IMR-90 (cell line): ENCODE measurements around the gene MORC2. TPM values are rescaled to one million over a fixed set of nuclear protein-coding genes. Genes with fewer than 3 reads are reported as not detected.

Experiments used
- ATAC-seq: fragments of 200-7000 bp; cut with Tn5 transposase; 2 replicates; pipeline ENCODE4 v1.9.1; 2020; ENCODE audit warnings: low read depth, mild to moderate bottlenecking, moderate library complexity
- BruUV-seq: library from RNA; stranded (reverse); fragments of 400-500 nt; replicated peaks from 2 replicates; lab custom pipeline; 2021; lab: Mats Ljungman, UMichigan
- CTCF ChIA-PET: fragments of 300-600 bp; formaldehyde crosslinking; extraction: SDS; loops from one replicate; lab custom pipeline; 2021; ENCODE audit warnings: antibody characterized with exemption; lab: Yijun Ruan, JAX
- POLR2A ChIA-PET: fragments of 300-600 bp; sonication (Branson Sonifier 250); formaldehyde crosslinking; loops from one replicate; lab custom pipeline; 2022; ENCODE audit warnings: antibody characterized with exemption; ENCODE audit not compliant: unreplicated experiment; lab: Charles Lee
- DNase-seq: peaks from one replicate; pipeline ENCODE4 v3.0.0; 2013
- H2AFZ ChIP-seq: replicated peaks from 2 replicates; pipeline ENCODE3; 2013; ENCODE audit warnings: low read length, mild to moderate bottlenecking; ENCODE audit not compliant: poor library complexity
- H2AK5ac ChIP-seq: 2 replicates; pipeline ENCODE4 v1.6.1; 2013; ENCODE audit warnings: low read depth, low read length, inconsistent platforms
- H2AK9ac ChIP-seq: replicated peaks from 2 replicates; pipeline ENCODE3; 2013; ENCODE audit warnings: mild to moderate bottlenecking, low read depth, low read length, moderate library complexity; ENCODE audit not compliant: poor library complexity
- H2BK120ac ChIP-seq: 2 replicates; pipeline ENCODE4 v1.6.1; 2013; ENCODE audit warnings: low read depth, low read length, inconsistent platforms
- H2BK15ac ChIP-seq: 3 replicates; pipeline ENCODE4 v1.6.1; 2013; ENCODE audit warnings: low read depth, low read length, inconsistent platforms
- H2BK20ac ChIP-seq: 2 replicates; pipeline ENCODE4 v1.6.1; 2013; ENCODE audit warnings: low read depth, mild to moderate bottlenecking, inconsistent platforms, low read length, moderate library complexity
- H2BK5ac ChIP-seq: 2 replicates; pipeline ENCODE4 v1.6.1; 2013; ENCODE audit warnings: mild to moderate bottlenecking, low read depth, low read length, inconsistent platforms; ENCODE audit not compliant: poor library complexity, severe bottlenecking
- H3K14ac ChIP-seq: replicated peaks from 2 replicates; pipeline ENCODE4 v1.6.1; 2013; ENCODE audit warnings: low read depth, low read length, inconsistent platforms
- H3K18ac ChIP-seq: 2 replicates; pipeline ENCODE4 v1.6.1; 2013; ENCODE audit warnings: low read depth, low read length, control low read depth
- H3K23ac ChIP-seq: 2 replicates; pipeline ENCODE4 v1.6.1; 2013; ENCODE audit warnings: low read depth, low read length, inconsistent platforms
- H3K27ac ChIP-seq: 2 replicates; pipeline ENCODE4 v1.5.1; 2013; ENCODE audit warnings: mild to moderate bottlenecking, control low read depth, low read length; ENCODE audit not compliant: insufficient read depth
- H3K27me3 ChIP-seq: 2 replicates; pipeline ENCODE4 v1.6.1; 2013; ENCODE audit warnings: low read length; ENCODE audit not compliant: control insufficient read depth, insufficient read depth
- H3K36me3 ChIP-seq: 2 replicates; pipeline ENCODE4 v1.6.1; 2013; ENCODE audit warnings: low read length, mixed read lengths; ENCODE audit not compliant: control insufficient read depth, insufficient read depth
- H3K4ac ChIP-seq: 2 replicates; pipeline ENCODE4 v1.6.1; 2013; ENCODE audit warnings: low read depth, low read length, inconsistent platforms
- H3K4me1 ChIP-seq: 2 replicates; pipeline ENCODE4 v1.6.1; 2013; ENCODE audit warnings: low read length, mixed read lengths; ENCODE audit not compliant: control insufficient read depth, insufficient read depth
- H3K4me2 ChIP-seq: 2 replicates; pipeline ENCODE4 v1.6.1; 2013; ENCODE audit warnings: low read depth, mild to moderate bottlenecking, control low read depth, low read length, moderate library complexity
- H3K4me3 ChIP-seq: 2 replicates; pipeline ENCODE4 v1.5.1; 2013; ENCODE audit warnings: low read depth, mild to moderate bottlenecking, control low read depth, low read length, moderate library complexity; ENCODE audit not compliant: insufficient read depth
- H3K56ac ChIP-seq: 2 replicates; pipeline ENCODE4 v1.6.1; 2013; ENCODE audit warnings: low read length, inconsistent platforms; ENCODE audit not compliant: insufficient read depth; ENCODE audit errors: extremely low read depth
- H3K79me1 ChIP-seq, 2 experiments: 2 replicates each; pipeline ENCODE4 v1.6.1; 2013; ENCODE audit warnings: low read length in 2 of 2, inconsistent platforms in 1 of 2, low read depth in 1 of 2
- H3K9ac ChIP-seq: 2 replicates; pipeline ENCODE4 v1.6.1; 2013; ENCODE audit warnings: low read depth, low read length, control low read depth
- H3K9me1 ChIP-seq: 2 replicates; pipeline ENCODE4 v1.6.1; 2013; ENCODE audit warnings: low read length, inconsistent platforms; ENCODE audit not compliant: insufficient read depth
- H3K9me3 ChIP-seq: 2 replicates; pipeline ENCODE4 v1.6.1; 2013; ENCODE audit warnings: low read length; ENCODE audit not compliant: control insufficient read depth, insufficient read depth
- H4K20me1 ChIP-seq: 2 replicates; pipeline ENCODE4 v1.6.1; 2013; ENCODE audit warnings: low read length, inconsistent platforms; ENCODE audit not compliant: insufficient read depth
- H4K5ac ChIP-seq: 2 replicates; pipeline ENCODE4 v1.6.1; 2013; ENCODE audit warnings: mild to moderate bottlenecking, low read depth, low read length, control low read depth
- H4K8ac ChIP-seq, 2 experiments: 2 replicates each; pipeline ENCODE4 v1.6.1; 2013; ENCODE audit warnings: low read depth in 2 of 2, low read length in 2 of 2, control low read depth in 1 of 2, inconsistent platforms in 1 of 2
- H4K91ac ChIP-seq: 2 replicates; pipeline ENCODE4 v1.6.1; 2013; ENCODE audit warnings: low read depth, low read length, inconsistent platforms; ENCODE audit not compliant: insufficient read depth
- BHLHE40 ChIP-seq: fragments of 150-350 bp; IDR thresholded peaks from 2 replicates; pipeline ENCODE4 v1.6.1; 2016; ENCODE audit warnings: mild to moderate bottlenecking, low read depth, low read length
- CHD1 ChIP-seq: IDR thresholded peaks from 2 replicates; pipeline ENCODE4 v1.6.1; 2012; ENCODE audit warnings: low read depth, low read length, improper control_type of control experiment
- CTCF ChIP-seq: conservative IDR thresholded peaks from 2 replicates; pipeline ENCODE4 v1.5.1; 2012; ENCODE audit warnings: mild to moderate bottlenecking, low read depth, low read length, improper control_type of control experiment
- FOS ChIP-seq: fragments of 150-350 bp; IDR thresholded peaks from 2 replicates; pipeline ENCODE4 v1.6.1; 2016; ENCODE audit warnings: low read depth, low read length
- RAD21 ChIP-seq: IDR thresholded peaks from 2 replicates; pipeline ENCODE4 v1.6.1; 2012; ENCODE audit warnings: low read length, improper control_type of control experiment
- SMC3 ChIP-seq: fragments of 150-350 bp; IDR thresholded peaks from 2 replicates; pipeline ENCODE4 v1.6.1; 2016; ENCODE audit warnings: low read depth, mild to moderate bottlenecking, antibody characterized with exemption, low read length, moderate library complexity
- WGBS, 2 experiments: methylation state at CpG; one replicate each; pipeline versions ENCODE4 v1.1.5 to v1.1.7; 2013; ENCODE audit warnings: missing lambda C conversion rate in 2 of 2; ENCODE audit not compliant: insufficient read length in 1 of 2; ENCODE audit errors: extremely low coverage in 2 of 2; 5-methylcytosine and 5-hydroxymethylcytosine counted together
- dilution Hi-C: fragments of 300-500 bp; cut with HindIII; formaldehyde crosslinking; loops from one replicate; pipeline ENCODE4 v1.14.3; 2018; ENCODE audit warnings: low sequenced_read_pairs; ENCODE audit not compliant: unreplicated experiment
- in situ Hi-C: fragments of 300-500 bp; cut with MboI; formaldehyde crosslinking; loops from 3 replicates; pipeline ENCODE4 v1.14.3; 2019; ENCODE audit warnings: low sequenced_read_pairs, inconsistent platforms, mixed read lengths
- intact Hi-C: fragments of 100-400 bp; cut with micrococcal nuclease; formaldehyde crosslinking; loops from 2 replicates; pipeline ENCODE4 v1.10.0; 2022
- polyA plus RNA-seq, 3 experiments: library from polyadenylated mRNA; depleted of rRNA; stranded (reverse); fragments of >200 nt; gene quantifications; 2 replicates each; pipeline ENCODE4 v1.2.3, GENCODE V29; 2012; ENCODE audit warnings: low replicate concordance in 1 of 3
- total RNA-seq: library from RNA; depleted of rRNA; stranded (reverse); fragments of >200 nt; gene quantifications from 2 replicates; pipeline ENCODE4 v1.2.3, GENCODE V29; 2012

Gene MORC2
- total and polyA plus RNA-seq, 2 of the 4 experiments (the other 2 are of a cell fraction): 15.8 to 24.7 TPM

GRCh38 chr22:30947816-30948454, 20.6 kb downstream of the MORC2 start:
- Histone ChIP-seq H4K20me1 (peaks cover 4% of the 10 kb centered on the region; the same call in 1 of the 2 replicates), H3K4me2 (no peak overlapping the region), H3K23ac (no peak overlapping the region), H2BK20ac (no peak overlapping the region), H3K4ac (no peak overlapping the region), H2BK120ac (no peak overlapping the region), H3K9me1 (peaks cover 12% of the 10 kb centered on the region), H3K4me3 (no peak overlapping the region), H3K36me3 (peaks cover 62% of the 10 kb centered on the region), H3K4me1 (peaks cover 2% of the 10 kb centered on the region), H3K79me1 (peaks cover 23 to 64% of the 10 kb centered on the region in 2 experiments; a peak in 3 of 4 replicates), H2AFZ (no peak overlapping the region), H3K27ac (no peak overlapping the region), H2BK15ac (no peak overlapping the region), H3K18ac (no peak overlapping the region), H3K9ac (no peak overlapping the region), H3K56ac (no peak overlapping the region), H2BK5ac (no peak overlapping the region), H3K9me3 (no peaks in the 10 kb centered on the region), H3K14ac (no peak overlapping the region), H2AK5ac (no peak overlapping the region), H4K5ac (no peak overlapping the region), H4K91ac (no peak overlapping the region), H2AK9ac (no peak overlapping the region), H4K8ac (no peak overlapping the region), H3K27me3 (no peaks in the 10 kb centered on the region)
- POLR2A ChIA-PET: no interaction called here
- WGBS, 2 experiments: 60% methylated on average over 1 of the region's 2 CpGs; no CpG with 5 or more reads in 1 of the 2 experiments
- intact Hi-C loops: loop anchor here (1.0 to 2.0 kb wide), 3 partner anchors 134 to 283 kb away; no protein-coding TSS in a partner anchor
- CTCF ChIA-PET: interaction anchor here (1.0 to 1.5 kb wide), 2 partner anchors 20 to 89 kb away, joined by 4 read pairs; partner anchors contain the start of gene MORC2
- ATAC-seq (peak; percentile 67), DNase-seq (peak; percentile 70)
- no peak for TF ChIP-seq BHLHE40
- TF ChIP-seq CTCF: peak; percentile 67
- TF ChIP-seq RAD21: peak; percentile 73
- peak; percentile 83 for TF ChIP-seq SMC3
- no peak for TF ChIP-seq FOS
- TF ChIP-seq CHD1: no peak
- dilution Hi-C loops: no loop called here
- in situ Hi-C loops: loop anchor here (5.0 to 10.0 kb wide), 3 partner anchors 139 to 287 kb away; no protein-coding TSS in a partner anchor
- BruUV-seq: no TSS peak
